CD1c-positive myeloid dendritic cell (primary cell): ENCODE results near the gene MTRF1.

Source experiments
- DNase-seq: peaks from one replicate; pipeline ENCODE4 v3.0.0-alpha.2; 2016; ENCODE audit errors: extremely low spot score

MTRF1 gene, protein sequence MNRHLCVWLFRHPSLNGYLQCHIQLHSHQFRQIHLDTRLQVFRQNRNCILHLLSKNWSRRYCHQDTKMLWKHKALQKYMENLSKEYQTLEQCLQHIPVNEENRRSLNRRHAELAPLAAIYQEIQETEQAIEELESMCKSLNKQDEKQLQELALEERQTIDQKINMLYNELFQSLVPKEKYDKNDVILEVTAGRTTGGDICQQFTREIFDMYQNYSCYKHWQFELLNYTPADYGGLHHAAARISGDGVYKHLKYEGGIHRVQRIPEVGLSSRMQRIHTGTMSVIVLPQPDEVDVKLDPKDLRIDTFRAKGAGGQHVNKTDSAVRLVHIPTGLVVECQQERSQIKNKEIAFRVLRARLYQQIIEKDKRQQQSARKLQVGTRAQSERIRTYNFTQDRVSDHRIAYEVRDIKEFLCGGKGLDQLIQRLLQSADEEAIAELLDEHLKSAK

DNA sequence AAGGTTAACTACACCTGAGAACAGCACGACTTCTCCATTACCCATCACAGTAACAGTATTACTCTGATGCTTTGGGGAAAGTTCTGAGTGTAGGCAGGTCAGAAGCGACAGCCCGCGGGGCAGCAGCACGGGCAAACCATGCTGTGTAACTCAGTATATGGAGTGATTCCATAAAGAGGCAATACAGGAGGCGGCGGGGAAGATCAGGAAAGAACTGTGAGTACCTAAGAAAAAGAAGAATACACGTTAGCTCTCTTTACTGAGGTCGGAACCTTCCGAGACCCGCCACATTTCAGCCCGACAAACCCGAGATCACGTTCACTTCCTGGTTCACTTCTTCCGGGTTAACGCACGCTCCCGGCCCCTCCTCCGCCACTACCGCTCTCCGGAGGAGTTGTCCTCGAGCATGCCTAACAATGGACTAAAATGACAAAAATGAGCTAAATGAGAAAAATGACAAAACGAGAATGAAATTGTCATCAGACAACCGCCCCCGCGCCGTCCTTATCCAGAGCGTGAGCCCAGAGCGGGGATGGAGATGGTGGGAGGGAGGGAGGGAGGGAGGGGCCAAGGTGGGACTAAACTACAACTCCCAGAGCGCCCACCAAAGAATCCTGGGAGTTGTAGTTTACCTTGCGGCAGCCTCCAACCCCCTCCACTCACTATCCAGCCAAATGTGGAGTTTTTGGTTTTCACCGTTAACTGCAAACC lies at the start of gene MTRF1:
MTRF1 (minus strand) TSS at position 316 of the 711 bp plus-strand sequence. CDS start 2,669 bp downstream, outside the sequence.
- DNase-seq = peak; percentile 81

DNA sequence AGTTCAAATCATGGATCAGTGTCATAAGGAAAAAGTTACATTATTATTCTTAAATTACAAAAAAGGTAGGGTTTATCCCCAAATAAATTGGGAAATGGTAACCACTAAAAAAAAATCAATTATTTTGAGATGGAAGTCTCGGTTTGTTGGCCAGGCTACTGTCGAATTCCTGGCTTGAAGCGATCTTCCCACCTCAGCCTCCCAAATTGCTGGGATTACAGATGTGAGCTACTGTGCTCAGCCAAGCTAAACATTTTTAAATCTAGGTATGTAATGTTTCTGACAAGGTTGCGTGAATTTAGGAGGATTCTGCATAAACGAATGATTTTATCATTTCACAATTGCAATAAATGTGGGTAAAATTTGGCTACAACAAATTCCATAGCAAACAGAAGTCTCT lies 49.7 kb upstream of the MTRF1 start:
- DNase-seq = no peak

DNA sequence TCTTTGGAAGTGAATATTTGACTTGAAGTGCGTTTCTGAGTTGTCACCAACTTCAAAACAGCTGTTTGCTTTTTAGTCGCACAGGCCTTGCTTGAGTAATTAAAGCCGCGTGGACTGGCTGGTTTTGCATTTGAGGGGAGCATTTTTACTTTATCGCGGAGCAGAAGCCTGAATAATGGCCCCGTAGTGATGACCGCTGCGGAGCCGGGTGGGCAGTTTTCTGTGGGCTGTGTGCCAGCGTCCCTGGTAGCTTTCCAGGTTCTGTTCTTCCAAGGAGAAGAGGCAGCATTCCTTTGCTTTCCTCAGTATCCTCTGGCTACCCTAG lies 48.8 kb upstream of the MTRF1 start:
- DNase-seq = peak; percentile 33

DNA sequence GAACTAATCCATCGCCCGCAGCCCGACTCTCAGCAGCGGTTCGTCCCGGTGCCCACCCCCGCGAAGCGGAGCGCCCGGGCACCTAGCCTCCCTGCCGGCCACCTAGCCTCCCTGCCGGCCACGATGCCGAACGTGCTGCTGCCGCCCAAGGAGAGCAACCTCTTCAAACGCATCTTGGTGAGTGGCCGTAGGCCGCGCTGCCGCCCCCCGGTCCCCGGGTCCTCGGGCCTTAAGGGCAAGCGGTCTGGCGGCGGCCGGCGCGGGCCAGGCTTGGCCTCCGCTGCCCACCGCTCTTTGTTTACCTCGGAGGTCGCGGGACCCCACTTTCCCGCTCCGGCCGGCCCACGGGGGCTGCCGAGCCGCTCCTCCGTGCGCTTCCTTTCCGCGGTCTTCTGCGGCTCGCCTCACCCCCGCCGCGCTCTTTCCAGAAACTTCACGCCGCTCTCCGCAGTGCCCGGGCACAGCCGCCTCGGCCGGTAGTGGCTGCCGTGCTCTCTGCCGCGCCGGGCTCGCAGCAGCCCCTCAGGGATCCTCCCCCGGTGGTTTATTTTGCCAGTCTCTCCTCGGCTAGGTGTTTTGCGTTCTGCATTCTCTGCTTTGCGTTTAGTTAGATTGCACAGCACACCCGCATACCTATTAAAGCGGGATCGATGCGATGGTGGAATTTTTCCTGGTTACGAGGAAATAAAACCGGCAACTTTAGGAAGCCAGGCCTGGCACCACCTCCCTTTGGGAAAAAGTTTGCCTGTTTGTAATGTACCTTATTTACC lies 48.2 kb upstream of the MTRF1 start:
- peak; percentile 59 for DNase-seq

DNA sequence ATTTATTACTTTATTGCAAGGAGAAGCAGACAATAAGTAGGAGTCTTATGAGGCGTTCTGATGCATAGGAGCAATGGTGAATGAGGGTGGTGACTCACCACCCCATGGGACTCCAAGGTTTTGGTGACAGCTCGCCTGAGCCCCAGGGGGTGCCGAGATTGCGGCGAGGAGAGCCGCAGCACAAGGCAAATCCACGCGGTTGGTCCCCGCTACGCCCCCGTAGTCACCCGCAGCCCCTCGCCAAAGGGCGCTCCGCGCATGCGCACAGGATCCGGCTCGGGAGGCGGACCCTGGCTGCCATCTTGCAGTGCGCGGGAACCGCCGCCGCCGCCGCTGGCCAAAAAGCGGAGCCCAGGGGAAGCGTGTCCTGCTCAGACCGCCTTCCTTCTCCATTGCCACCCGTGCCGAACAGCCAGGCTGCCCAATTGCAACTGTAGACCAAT lies 47.6 kb upstream of the MTRF1 start, which contains the start of gene NAA16:
NAA16 (plus strand) TSS at position 305 of the 443 bp plus-strand sequence. CDS start 262 bp downstream, outside the sequence.
- DNase-seq = peak; percentile 96

DNA sequence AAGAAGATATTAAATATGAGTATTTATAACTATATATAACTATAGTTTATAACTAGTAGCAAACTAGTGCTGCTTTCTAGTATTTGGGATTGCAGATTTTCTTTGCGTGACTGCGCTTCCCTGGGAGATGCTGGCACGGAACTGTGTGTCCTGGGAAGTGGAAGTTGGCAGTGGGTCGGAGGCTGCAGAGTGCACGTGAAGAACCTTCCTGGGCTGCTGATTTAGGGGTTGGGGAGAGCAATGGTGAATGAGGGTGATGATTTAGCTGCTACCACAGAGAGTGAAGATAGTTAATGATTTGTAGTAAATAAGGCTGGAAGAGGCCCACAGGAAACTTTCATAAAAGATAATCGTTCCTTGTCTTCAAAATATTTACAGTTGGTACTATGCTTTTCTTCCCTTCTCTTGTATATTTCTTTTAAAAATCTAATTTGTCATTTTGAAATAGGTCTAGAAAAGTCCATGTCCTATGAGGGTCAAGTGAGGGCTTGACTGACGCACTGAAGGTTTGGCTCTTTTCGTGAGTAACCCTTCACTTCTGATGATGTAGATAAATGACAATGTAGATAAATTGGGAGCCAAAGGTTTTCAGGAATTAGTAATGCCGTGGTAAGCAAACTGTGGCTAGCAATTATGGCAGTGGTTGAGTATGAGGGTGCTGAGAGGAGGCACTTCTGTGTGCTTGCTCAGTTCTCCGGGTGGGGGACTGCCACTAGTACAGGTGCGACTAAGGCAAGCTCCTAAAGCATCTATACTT lies 44.7 kb upstream of the MTRF1 start:
- DNase-seq = no peak

DNA sequence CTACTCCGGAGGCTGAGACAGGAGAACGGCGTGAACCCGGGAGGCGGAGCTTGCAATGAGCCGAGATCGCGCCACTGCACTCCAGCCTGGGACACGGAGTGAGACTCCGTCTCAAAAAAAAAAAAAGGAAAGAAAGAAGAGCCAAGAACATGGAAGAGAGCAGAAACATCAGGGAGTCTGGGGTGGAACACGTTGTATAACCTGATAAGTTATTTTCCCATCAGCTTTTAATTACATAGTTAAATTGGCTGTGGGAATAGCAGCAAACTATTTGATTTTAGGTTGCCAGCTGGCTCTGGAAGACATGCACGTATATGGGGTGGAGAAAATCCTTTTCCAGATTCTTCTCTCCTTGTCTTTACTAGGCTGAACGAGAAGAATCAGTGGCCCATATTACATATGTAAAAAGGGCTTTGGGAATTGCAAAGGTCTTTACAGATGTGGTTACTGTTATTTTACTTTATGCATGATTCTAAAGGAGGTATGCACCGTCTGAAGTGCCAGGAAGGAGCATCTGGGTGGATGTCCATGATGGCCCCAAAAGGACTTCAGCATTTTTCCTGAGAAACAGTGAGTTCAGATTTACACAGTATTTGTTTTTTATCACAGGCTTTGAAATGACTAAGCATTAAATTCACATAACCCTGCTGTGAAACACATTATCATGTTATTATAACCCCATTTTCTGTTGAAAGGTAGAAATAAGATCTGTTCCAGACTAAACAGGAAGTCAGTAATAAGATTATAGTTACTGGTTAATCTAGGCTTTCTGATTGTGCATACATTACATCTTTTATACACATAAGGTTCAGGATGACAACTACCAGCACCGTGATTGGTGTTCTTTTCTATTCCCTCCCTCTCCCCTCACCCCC lies 43.1 kb upstream of the MTRF1 start:
- DNase-seq = no peak

DNA sequence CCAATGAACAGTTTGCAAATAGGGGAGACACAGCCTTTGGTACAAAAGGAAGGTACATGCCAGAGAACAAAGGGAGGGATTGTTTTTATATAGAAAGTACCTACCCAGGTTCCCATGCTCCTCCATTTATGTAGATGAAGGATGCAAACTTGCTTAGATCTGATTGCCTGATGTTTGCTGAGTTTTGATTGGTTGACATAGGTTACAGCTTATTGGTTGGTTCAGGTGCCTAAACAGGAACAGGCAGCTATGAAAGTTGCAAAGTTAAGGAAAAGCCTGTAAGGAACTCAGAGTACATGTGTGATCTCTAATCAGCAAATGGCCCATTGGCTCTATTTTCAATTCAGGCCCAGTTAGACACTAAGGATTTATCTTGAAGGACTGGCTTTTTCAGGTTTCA lies 41.2 kb upstream of the MTRF1 start:
- DNase-seq = no peak

DNA sequence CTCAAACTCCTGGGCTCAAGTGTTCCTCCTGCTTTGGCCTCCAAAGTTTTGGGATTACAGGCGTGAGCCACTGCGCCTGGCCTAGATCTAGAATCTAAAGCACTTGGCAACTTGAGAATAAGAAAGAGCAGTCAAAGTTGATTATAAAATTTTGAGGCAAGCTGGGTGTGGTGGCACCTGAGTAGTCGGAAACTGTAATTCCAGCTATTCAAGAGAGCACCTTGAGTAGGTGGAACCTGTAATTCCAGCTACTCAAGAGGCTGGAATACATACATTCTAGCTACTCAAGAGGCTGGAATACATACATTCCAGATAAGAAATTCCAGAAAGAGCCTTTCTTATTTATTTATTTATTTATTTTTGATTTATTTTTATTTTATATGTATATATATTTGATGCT lies 39.4 kb upstream of the MTRF1 start:
- no peak for DNase-seq

DNA sequence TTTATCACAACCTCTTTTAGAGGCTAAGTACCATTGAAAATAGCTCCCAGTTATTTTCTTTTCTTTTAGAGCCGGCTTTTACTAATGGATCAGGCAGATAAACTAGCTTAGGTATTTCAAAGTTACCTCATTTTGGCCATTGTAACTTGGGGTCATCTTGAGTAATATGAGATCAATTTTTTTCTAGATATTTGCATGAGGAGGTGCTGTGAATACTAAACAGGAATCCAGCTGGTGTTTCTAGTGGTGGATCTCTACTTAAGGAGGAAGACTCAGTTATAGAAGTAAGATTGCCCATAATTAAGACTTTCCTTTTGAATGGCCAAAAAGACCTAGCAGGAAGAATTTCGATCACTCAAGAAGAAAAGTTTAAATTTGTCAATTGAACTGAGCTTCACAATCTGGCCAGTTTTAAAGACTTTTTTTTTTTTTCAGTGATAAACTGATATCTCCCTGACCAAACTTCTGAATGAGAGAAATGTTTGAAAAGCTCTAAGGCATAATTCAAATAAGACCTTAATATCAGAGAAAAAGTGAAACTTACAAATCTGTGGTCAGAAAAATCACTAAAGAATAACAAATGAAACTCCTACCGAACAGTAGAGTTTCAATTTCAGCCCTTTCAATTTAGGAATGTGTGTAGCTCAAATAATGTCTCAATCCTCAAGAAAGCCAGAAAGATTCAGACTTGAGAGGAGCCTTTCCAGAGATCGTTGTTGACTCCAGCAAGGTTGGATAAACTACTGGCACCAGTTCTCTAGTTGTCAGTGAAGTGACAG lies 36.1 kb upstream of the MTRF1 start:
- DNase-seq = no peak

DNA sequence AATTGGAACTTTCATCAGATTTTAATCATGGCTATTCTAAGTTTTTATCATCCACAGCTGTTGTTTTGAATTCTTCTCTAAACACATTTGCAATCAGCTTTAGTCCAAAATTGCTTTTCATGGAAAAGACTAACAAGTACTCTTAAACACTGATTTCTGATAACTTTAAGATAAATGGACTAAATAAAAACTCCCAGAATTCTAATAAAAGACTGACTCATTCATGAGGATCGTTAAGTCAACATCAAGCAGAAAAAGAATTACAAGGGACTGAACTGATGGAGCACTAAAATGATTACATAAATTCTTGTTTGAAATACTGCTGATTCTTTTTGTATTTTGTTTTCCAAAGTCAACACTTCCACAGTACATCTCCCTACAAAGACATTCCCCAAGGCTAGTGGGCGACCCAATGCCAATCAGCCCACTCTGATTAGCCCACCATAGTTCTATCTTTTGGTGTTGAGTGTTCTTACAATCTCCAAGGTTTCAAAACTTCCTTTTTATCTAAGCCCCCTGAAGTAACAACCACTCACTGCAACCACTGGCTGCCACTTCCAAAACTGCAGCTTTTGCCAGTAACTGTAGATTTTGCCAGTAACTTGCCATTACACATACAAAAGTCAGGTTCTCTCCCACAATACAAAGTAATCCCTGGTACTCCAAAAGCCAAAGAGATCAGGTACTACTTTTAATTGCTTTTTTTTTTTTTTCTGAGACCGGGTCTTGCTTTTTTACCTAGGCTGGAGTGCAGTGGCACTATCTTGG lies 33.7 kb upstream of the MTRF1 start:
- DNase-seq = no peak

DNA sequence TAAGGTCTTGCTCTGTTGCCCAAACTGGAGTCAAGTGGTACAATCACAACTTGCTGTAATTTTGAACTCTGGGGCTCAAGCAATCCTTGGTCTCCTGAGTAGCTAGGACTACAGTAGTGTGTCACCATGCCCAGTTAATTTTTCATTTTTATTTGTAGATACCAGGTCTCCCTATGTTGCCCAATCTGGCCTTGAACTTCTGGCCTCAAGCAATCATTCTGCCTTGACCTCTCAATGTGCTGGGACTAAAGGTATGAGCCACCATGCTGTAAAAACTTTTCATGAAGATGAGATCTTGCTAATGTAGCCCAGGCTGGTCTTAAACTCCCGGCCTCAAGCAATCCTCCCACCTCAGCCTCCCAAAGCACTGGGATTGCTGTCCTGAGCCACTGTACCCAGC lies 32.6 kb upstream of the MTRF1 start:
- no peak for DNase-seq

DNA sequence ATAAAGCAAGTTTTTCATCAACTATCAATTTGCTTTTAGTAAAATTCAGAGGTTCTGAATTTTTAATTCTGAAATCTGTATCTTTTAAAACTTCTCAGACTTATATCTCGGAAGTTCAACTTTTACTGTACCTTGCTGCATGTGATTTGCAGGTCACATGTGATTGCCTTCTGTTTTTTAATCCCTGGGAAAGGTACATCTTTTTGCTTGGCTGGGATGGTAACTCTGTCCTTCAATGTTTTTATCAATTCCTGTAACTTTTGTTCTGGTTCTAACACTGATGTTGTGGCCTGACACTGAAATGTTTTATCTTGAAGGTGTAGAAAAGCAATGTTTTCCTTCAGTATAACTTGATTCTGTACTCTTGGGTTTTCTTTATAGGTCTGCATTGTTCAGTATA lies 31.5 kb upstream of the MTRF1 start:
- DNase-seq = no peak

DNA sequence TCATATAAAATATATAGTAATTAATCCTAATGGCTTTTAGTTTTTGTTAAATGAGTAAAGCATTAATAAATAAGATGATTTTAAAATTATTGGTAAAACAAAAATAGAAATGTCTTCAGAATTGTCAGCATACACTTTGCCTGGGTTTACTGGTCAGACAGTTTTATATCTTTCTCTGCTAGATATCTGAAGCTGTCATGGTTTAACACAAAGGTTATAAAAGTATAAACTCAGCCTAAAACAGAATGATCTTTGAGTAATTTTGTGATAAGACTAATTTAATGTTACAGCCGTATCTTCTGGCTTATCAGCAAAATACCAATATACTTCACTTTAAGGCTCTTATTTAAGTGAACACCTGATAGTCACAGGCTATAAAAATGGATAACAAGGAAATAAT lies 29.9 kb upstream of the MTRF1 start:
- no peak for DNase-seq

DNA sequence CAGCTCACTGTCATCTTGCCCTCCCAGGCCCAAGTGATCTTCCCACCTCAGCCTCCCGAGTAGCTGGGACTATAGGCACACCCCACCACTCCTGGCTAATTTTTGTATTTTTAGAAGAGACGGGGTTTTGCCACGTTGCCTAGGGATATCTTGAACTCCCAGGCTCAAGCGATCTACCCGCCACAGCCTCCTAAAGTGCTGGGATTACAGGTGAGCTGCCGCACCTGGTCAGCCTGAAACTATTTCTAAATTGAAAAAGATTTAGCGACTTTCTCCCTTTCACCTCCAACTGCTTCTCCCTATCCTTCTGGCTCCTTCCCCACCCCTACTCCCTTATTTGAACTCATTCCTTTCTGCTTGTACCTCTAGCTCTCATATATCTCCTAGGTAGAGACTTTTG lies 27.9 kb upstream of the MTRF1 start:
- DNase-seq = no peak

DNA sequence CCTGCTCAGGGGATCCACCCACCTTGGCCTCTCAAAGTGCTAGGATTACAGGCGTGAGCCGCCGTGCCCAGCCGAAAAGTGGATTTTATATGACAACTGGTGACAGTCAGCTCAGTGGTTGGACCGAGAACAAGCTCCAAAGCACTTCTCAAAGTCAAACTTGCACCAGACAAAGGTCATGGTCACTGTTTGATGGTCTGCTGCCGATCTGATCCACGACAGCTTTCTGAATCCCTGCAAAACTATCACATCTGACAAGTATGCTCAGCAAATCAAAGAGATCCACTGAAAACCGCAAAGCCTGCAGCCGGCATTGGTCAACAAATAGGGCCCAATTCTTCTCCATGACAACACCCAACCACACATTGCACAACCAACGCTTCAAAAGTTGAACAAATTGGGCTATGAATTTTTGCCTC lies 26.1 kb upstream of the MTRF1 start:
- DNase-seq = no peak

DNA sequence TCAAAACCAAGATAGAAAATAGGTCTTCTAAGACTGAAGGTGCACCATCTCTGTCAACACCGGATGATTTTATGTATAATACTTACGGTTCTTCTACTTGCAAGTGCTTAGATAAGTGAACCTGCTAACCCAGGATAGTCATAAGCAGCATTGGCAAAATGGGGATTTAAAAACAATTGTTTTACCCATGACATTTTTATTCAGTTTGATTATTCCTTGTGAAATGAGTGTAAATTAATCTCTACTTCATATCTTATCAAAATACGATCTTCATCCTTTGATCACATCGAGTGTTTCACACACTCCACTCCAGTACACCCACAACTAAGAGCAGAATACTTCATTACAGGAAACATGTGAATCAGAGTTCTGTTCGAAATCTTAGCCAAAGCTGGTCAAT lies 23.0 kb upstream of the MTRF1 start:
- no peak for DNase-seq

DNA sequence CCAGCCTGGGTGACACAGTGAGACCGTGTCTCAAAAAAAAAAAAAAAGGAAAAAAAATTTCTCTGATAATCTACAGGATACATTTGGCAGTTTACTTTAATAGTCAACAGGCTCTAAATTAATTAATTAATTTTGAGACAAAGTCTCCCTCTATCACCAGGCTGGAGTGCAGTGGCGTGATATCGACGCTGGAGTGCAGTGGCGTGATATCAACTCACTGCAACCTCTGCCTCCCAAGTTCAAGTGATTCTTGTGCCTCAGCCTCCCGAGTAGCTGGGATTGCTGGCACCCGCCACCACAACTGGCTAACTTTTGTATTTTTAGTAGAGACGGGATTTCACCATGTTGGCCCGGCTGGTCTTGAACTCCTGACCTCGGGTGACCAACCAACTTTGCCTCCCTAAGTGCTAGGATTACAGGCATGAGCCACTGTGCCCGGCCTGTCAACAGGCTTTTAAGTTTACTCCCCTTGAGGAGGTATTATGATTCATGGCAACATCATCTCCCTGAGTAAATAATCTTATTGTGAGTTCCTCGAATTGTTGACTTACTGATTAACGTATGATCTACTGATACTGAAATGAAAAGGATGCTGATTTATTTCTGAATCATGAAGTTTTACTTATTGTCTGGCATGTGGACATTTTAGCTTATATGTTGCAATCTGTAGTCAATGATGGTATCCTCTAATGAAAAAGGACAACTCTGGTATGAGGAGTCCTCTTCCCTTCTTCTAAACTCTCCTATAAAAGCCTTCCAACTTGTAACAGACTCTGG lies 21.3 kb upstream of the MTRF1 start:
- DNase-seq = no peak
